Muscle layer of duodenum (tissue), 2 donors: ENCODE measurements around the gene GLTP.

Experiments used
- H3K27ac ChIP-seq: one replicate; pipeline ENCODE4 v1.7.0; 2013; ENCODE audit warnings: mild to moderate bottlenecking, low read length
- H3K27me3 ChIP-seq: one replicate; pipeline ENCODE4 v1.7.0; 2013; ENCODE audit warnings: low read depth, mild to moderate bottlenecking, control low read depth, low read length
- H3K36me3 ChIP-seq, 2 donors: one replicate each; pipeline ENCODE4 v1.7.0; 2013; ENCODE audit warnings: low read length in 2 of 2, control low read depth in 1 of 2, mild to moderate bottlenecking in 1 of 2; ENCODE audit not compliant: insufficient read depth in 2 of 2, control insufficient read depth in 1 of 2
- H3K4me1 ChIP-seq, 2 donors: one replicate each; pipeline ENCODE4 v1.7.0; 2013; ENCODE audit warnings: low read length in 2 of 2, mild to moderate bottlenecking in 2 of 2, control low read depth in 1 of 2, moderate library complexity in 1 of 2; ENCODE audit not compliant: insufficient read depth in 2 of 2, control insufficient read depth in 1 of 2
- H3K4me3 ChIP-seq, 2 donors: one replicate each; pipeline ENCODE4 v1.7.0; 2013; ENCODE audit warnings: low read length in 2 of 2, low read depth in 1 of 2, mild to moderate bottlenecking in 1 of 2
- H3K9me3 ChIP-seq, 2 donors: one replicate each; pipeline ENCODE4 v1.7.0; 2013; ENCODE audit warnings: low read length in 2 of 2, control low read depth in 1 of 2, mild to moderate bottlenecking in 1 of 2; ENCODE audit not compliant: control insufficient read depth in 1 of 2
- donor health status: healthy.

GLTP gene

GRCh38 chr12:109920261-109920780 is 40.0 kb upstream of the GLTP start:
- Histone ChIP-seq H3K4me3 (no peak overlapping the region), H3K4me1 (no peaks in the 10 kb centered on the region), H3K9me3 (no peaks in the 10 kb centered on the region), H3K27ac (no peak overlapping the region), H3K36me3 (peaks cover 35 to 58% of the 10 kb centered on the region in 2 donors), H3K27me3 (no peaks in the 10 kb centered on the region)

GRCh38 chr12:109919456-109919855 is 39.1 kb upstream of the GLTP start:
- Histone ChIP-seq H3K27me3 (no peaks in the 10 kb centered on the region), H3K9me3 (no peaks in the 10 kb centered on the region), H3K4me1 (no peaks in the 10 kb centered on the region), H3K36me3 (peaks cover 44 to 67% of the 10 kb centered on the region in 2 donors), H3K27ac (no peak overlapping the region), H3K4me3 (no peak overlapping the region)

- H3K4me1 ChIP-seq = no peaks in the 10 kb centered on the region
- no peak overlapping the region for H3K4me3 ChIP-seq
- H3K36me3 ChIP-seq = peaks cover 60 to 82% of the 10 kb centered on the region in 2 donors
- H3K27ac ChIP-seq = no peak overlapping the region
- H3K27me3 ChIP-seq = no peaks in the 10 kb centered on the region
- no peaks in the 10 kb centered on the region for H3K9me3 ChIP-seq
These were observed 35.7 kb upstream of the GLTP start for GRCh38 chr12:109916045-109916444.

- H3K4me3 ChIP-seq = no peak overlapping the region
- H3K36me3 ChIP-seq = peaks cover 60 to 86% of the 10 kb centered on the region in 2 donors
- no peak overlapping the region for H3K27ac ChIP-seq
- H3K4me1 ChIP-seq = no peaks in the 10 kb centered on the region
- no peaks in the 10 kb centered on the region for H3K27me3 ChIP-seq
- H3K9me3 ChIP-seq = no peaks in the 10 kb centered on the region
These were observed 35.1 kb upstream of the GLTP start for GRCh38 chr12:109915171-109916040.

- Histone ChIP-seq H3K36me3 (peaks cover 53 to 81% of the 10 kb centered on the region in 2 donors), H3K4me1 (no peaks in the 10 kb centered on the region), H3K27ac (no peak overlapping the region), H3K4me3 (no peak overlapping the region), H3K27me3 (no peaks in the 10 kb centered on the region), H3K9me3 (no peaks in the 10 kb centered on the region)
These were observed 34.1 kb upstream of the GLTP start for GRCh38 chr12:109914461-109914860.

- Histone ChIP-seq H3K27me3 (no peaks in the 10 kb centered on the region), H3K27ac (no peak overlapping the region), H3K4me3 (no peak overlapping the region), H3K4me1 (no peaks in the 10 kb centered on the region), H3K36me3 (peaks cover 65 to 85% of the 10 kb centered on the region in 2 donors), H3K9me3 (no peaks in the 10 kb centered on the region)
These were observed 32.5 kb upstream of the GLTP start for GRCh38 chr12:109912855-109913321.

- Histone ChIP-seq H3K36me3 (peaks cover 63 to 85% of the 10 kb centered on the region in 2 donors), H3K27me3 (no peaks in the 10 kb centered on the region)
These were observed 30.6 kb upstream of the GLTP start for GRCh38 chr12:109910969-109911348.

GRCh38 chr12:109910254-109910968 is 30.1 kb upstream of the GLTP start:
- no peak overlapping the region for H3K27ac ChIP-seq
- no peaks in the 10 kb centered on the region for H3K4me1 ChIP-seq
- no peaks in the 10 kb centered on the region for H3K9me3 ChIP-seq
- H3K36me3 ChIP-seq = peaks cover 62 to 85% of the 10 kb centered on the region in 2 donors
- H3K4me3 ChIP-seq = no peak overlapping the region
- no peaks in the 10 kb centered on the region for H3K27me3 ChIP-seq

More at GRCh38 chr12:109910969-109911348, 30.6 kb upstream of the GLTP start:
- Histone ChIP-seq H3K27ac (no peak overlapping the region), H3K4me3 (no peak overlapping the region), H3K4me1 (no peaks in the 10 kb centered on the region), H3K9me3 (no peaks in the 10 kb centered on the region)

- peaks cover 8 to 9% of the 10 kb centered on the region in 2 donors for H3K4me1 ChIP-seq
- no peaks in the 10 kb centered on the region for H3K27me3 ChIP-seq
- H3K9me3 ChIP-seq = no peaks in the 10 kb centered on the region
- H3K27ac ChIP-seq = no peak overlapping the region
- H3K4me3 ChIP-seq = no peak overlapping the region
- H3K36me3 ChIP-seq = peaks cover 53 to 68% of the 10 kb centered on the region in 2 donors
These were observed 25.0 kb upstream of the GLTP start for GRCh38 chr12:109905301-109905700.

- Histone ChIP-seq H3K4me3 (no peak overlapping the region), H3K9me3 (no peaks in the 10 kb centered on the region), H3K27me3 (no peaks in the 10 kb centered on the region), H3K36me3 (peaks cover 40 to 50% of the 10 kb centered on the region in 2 donors), H3K4me1 (peaks cover 8 to 9% of the 10 kb centered on the region in 2 donors), H3K27ac (no peak overlapping the region)
These were observed 22.6 kb upstream of the GLTP start for GRCh38 chr12:109902891-109903418.
